Right renal cortex interstitium (tissue), 3 donors: ENCODE measurements around the gene GPR183. TPM values are rescaled to one million over a fixed set of nuclear protein-coding genes. Genes with fewer than 3 reads are reported as not detected.

Experiments used
- DNase-seq, 3 donors: peaks; one replicate each; pipeline ENCODE4 v3.0.0-alpha.2; 2013; ENCODE audit warnings: low read depth in 3 of 3, low spot score in 2 of 3
- polyA plus RNA-seq, 3 donors: library from polyadenylated mRNA; unstranded; fragments of 120-200 nt; gene quantifications; one replicate each; pipeline ENCODE4 v1.2.1, GENCODE V29; 2013; ENCODE audit not compliant: insufficient read length in 3 of 3

Gene GPR183
- polyA plus RNA-seq, 3 donors: 2.2 to 4.3 (median 2.6) TPM

DNA sequence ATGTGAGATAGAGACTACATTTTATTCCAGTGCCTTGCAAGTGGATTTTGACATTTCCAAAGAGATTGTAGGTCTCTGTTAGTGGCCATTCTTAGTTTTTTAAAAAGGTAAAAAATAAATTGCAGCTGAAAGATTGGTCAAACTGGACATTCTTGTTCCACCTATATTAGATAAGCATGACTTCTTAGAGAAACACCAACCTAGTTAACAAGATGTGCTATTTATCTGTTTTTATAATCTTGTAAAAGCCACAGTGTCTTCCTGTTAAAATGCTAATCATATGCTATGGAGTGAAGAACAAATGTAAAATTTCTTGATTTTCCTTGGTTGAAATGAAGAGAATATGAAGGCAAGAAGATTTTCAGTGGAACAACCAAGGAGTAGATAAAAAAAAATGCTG lies 33.4 kb upstream of the GPR183 start:
- DNase-seq: no peak

DNA sequence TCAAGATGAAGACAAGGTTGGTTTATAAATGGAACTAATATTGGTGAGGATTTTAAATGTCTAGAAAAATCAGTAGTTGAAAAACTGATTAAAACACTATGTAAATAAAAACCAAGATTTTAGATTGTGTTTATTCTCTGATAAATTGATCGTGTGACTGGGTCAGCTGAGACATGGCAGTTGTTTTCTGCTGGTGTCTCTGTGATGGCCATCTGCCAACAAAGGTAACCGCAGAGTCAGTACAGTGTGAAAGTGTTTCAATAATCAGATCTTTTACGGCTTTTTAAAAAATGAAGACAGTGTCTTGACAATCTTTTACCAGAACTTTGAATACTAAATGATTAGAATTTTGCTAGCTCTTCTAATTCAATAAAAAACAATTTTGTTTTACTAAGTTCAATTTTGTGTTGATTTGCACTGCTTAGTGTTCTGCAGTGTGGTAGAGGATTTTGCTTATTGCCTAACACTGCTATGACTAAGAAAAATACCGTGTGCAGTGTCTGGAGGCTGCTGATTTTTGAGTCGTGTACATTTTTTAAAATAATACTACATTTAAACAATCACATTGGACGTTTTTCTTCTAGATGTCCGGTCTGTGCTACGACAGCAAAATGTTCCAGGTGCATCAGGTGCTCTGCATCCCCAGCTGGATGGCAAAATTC lies 32.7 kb upstream of the GPR183 start:
- DNase-seq: no peak

DNA sequence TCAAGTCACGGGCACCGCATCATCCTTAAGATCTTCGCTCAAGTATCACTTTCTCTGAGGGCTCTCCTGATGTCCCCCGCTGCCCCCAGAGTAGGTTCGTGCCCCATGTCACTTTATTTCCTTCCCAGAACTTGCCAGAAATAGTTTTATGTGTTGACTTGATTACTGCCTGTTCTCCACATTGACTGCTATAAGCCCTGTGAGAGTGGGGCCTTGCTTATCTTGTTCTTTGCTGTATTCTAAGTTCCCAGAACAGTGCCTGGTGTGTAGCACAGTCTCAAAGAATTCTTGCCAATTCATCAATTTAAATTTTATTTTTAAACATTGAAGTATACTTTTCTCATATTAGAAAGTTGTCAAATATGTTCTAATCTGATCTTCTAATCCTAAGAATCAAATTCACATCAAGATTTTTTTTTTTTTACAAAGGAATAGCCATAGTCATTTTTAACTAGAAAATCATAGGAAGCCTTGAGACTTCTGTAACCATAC lies 32.1 kb upstream of the GPR183 start:
- DNase-seq: no peak

DNA sequence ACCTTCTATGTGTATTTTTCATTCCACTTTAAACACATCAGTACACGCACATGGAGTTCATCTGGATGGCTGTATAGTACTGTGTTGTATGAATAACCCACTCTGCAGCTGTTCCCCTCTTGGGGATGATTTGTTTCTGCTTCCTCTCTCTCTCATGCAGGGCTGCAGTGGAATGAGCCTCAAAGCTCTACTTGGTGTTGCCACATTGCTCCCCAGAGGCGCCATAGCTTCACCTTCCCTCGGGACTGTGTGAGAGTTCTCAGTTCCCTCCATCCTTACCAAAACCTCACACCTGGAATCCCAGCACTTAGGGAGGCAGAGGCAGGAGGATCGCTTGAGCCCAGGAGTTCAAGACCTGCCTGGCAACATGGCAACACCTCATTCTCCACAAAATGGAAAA lies 28.4 kb upstream of the GPR183 start:
- DNase-seq: no peak

DNA sequence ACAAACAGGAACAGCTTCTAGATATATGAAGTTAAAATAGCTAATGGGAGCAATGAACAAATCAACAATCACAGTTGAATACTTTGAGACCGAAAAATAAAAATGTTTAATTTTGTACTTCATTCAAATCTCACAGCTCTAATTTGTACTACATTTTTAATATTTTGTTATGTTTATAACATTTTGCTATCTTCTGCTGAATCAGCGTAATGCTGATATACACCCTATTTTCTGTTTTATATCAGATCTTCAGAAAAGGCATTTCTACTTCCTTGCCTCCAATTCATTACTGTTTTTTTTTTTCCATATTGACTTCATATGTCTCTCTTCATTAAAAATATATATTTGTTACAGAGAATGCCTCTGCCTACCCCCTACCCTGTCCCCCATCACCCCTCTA lies 27.9 kb upstream of the GPR183 start:
- DNase-seq: no peak

DNA sequence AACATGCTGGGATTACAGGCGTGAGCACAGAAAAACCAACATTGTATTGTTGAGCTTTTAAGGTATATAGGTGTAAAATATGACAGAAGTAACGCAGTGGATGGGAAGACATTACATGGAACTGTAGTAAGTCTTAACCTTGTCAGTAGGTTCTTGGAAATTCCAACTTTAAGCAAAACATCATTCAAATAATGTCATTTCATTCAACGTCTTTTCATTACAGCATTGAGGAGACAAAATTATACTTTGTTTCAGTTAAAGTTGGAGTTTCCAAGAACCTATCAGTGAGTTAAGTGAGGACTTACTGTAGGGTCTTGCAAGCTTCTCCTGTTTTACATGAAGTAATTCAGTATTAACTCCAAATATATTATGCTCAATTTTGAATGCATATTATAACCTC lies 27.0 kb upstream of the GPR183 start:
- DNase-seq: no peak

DNA sequence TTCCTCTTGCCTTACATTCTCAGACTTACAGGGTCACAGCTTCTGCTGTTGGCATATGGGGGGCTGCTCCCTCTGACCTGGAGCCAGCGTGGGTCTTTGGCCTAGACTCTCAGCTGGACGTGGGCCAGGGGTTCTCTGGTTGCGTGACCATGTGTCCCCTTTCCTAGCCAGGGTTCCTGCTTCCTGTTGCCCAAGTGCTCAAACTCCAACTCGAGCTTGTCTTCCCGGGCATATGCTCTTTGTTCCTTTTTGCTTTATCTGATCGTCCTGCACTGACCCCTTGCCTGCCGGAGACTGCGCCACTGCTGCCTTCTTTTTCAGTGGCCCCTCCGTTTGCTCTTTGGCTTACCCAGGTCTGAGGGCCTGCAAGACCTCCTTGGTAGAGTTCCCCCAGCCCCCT lies 25.3 kb upstream of the GPR183 start:
- DNase-seq: no peak

DNA sequence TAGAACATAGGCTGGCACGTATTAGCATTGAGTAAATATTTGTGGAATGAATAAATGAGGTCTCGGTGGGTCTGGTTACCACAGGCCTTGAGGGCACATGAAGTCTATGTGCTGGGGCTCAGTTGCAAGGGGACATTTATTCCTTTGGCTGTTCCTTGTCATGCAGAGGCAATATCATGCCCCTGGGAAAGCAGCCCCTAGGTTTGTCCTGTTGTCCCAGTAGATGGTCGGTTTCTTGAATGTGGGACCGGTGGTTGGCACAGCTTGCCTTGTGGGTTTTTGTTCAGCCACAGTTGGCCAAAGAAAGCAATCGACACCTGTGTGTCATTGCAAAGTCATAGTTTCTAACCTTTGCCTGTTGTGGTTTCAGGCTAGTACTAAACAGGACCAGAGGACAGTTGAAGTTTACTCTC lies 24.7 kb upstream of the GPR183 start:
- no peak for DNase-seq

DNA sequence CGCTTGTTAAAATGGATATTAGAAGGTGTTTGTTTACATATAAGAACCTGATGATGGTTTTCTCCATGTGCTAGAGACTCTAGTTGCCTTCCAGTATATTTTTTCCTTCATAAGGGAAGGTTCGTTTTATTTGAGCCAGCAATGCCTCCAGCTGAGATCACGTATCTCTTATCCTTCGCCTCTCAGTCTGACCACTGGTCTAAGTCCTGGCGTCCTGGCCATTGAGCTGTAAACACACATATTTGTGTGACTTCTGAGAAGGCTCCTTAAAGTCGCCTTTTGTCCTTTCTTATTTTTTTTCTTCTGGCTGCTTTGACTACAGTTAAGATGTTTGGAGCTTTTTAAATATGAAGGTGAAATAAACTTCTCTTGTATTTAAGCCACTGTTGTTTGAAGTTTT lies 23.7 kb upstream of the GPR183 start:
- no peak for DNase-seq

DNA sequence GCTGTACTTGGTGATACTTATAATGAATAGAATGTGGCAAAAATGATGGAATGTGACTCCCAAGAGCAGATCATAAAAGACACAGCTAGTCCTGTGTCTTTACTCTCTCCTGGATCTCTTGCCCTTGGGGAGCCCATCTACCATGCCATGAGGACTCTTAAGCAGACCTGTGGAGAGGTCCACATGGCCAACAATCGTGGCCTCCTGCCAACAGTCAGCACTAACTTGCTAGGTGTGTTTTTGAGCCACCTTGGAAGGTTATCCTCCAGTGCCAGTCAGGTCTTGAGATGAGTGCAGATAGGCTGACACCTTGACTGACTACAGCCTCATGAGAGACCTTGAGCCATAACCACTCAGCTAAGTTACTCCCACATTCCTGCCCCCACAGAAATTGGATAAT lies 22.3 kb upstream of the GPR183 start:
- DNase-seq: no peak

DNA sequence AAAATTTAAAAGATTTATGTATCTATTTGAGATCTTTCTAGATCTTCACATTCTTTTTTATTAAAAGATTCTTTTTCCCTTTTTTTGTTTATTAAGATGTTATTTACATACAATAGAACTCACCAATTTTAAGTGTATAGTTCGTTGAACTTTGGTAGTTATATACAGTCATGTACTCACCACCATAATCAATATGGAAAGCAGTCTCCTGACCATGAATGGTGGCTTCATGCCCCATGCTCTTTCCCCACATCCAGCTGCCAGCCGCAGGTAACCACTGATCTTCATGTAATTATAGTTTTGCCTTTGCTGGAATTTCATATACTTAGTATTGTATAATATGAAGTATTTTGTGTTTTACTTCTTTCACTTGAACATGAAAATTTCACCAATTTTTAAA lies 20.6 kb upstream of the GPR183 start:
- DNase-seq: no peak

DNA sequence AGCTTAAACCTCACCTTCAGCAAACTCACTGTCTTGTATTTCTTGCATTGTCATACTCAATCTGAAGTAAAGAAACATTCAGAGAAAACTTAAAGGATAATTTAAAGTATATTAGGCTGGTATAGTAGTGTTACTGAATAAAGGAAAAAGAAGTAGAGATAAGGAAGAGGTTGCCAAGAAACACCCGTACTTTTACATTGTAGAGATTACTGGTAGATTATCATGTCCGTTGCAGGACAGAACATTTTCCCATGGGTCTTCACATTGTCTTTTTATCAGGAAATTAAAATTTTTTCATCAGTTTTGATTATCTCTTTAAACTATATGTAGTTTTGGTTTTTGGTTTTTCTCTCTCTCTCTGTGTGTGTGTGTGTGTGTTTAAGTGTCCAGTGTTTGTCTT lies 19.9 kb upstream of the GPR183 start:
- DNase-seq: no peak

DNA sequence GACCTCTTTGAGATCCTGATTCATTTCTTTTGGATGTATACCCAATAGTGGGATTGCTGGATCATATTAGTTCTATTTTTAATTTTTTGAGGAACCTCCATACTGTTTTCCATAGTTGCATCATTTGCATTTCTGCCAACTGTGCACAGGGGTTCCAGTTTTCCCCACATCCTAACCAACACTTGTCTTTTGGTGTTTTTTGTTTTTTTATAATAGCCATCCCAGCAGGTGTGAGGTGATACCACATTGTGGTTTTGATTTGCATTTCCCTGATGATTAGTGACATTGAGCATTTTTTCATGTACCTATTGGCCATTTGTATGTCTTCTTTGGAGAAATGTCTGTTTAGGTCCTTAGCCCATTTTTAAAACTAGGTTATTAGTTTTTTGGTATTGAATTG lies 18.8 kb upstream of the GPR183 start:
- DNase-seq: no peak

DNA sequence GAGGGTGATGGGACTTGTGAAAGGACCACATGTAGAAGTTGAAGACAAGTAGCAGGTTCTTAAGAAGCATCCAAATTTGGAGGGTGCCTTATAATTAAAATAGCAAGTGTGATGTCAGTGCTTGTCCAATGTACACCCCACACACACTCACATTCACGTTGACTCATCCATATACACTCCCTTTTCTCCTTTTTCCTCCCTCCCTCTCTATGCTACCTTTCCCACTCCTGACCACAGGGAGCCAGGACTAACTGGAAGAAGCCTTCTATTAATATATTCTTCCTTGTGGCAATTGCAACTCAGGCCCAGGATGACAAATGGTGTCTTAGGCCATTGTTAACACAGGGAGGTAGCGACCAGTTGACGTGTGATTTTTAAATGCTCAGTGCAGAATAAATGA lies 16.3 kb upstream of the GPR183 start:
- DNase-seq: no peak

DNA sequence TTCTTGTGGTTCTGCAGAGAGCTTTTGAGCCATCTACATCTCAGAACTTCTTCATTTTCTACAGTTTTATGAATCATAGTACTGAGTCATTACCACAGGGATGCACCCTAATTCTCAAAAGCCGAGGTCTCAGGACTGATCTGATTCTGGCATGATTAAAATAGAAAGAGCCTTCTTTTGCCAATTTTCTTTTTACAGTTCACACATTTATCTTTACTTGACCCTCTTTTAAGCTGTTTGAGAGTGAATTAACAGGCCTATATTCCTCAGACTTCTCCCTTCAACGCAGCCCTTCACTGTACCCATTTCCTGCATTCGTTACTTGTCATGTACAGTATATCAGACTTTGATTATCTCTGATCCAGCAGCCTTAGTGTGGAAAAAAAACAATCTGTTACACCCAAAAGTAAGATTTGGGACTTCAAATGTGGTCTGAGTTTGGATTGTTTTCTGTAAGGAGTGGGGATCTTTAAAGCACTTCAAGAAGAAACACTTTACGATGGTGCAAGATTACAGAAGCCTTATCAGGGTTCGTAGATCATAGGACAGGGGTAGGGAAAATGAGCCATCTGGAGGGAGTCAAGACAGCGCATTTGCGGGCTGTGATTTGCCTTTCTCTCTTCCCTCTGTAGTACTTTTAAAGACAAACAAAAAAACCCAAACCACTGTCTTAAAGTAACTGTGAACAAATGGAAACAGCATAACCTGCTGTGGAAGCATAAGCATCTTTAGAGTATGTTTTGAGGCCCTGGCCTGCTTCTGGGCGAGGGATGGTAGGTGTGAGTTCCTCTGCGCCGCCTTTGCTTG lies 15.3 kb upstream of the GPR183 start:
- no peak for DNase-seq

DNA sequence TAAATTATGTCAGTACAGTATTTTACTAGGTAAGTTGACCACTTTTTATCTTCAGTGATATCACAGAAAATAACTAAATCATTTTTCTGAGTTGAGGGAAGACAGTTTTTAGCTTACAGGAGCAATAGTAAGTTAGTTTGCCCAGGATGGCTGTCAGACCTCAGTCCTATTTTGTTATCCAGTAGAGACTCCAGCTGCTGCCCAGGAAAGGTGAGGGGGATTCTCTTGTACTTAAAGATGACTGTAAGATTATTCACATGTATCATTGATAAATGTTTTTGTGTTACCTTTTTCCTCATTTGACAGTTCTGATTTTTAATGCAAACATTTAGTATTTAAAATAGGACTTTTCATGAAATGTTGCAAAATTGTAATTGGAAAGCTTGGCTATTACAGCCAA lies 14.5 kb upstream of the GPR183 start:
- DNase-seq: no peak

DNA sequence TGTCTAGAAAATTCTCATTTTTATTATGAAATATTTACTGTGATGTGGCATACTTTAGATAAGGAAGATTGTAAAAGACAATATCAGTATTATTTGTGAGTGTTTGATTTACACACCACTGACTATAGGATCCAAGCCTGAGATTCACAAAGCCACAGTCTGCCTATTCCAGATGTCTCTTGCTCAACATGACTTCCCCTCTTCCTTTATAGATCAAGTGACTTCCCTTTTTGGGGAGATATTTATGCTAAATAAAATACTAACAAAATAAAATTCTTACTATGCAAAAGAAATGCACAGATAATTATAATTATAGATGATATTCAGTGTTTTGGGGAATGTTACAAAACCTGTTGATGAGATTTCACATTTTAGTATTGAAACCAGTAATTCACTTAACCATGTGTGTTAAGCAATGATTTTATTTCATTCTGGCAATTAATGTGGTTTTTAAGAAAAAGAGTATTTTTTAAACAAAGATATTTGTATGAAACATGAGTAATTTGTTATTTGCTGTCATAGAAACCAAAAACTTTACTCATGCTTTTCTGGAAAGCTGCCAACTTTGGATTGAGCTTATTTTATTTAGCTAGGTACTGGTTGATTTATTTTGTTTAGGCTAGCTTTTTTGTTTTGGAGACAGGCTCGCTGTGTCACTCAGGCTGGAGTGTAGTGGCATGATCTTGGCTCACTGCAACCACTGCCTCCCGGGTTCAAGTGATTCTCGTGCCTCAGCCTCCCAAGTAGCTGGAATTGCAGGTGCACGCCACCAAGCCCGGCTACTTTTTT lies 13.7 kb upstream of the GPR183 start:
- DNase-seq: no peak

DNA sequence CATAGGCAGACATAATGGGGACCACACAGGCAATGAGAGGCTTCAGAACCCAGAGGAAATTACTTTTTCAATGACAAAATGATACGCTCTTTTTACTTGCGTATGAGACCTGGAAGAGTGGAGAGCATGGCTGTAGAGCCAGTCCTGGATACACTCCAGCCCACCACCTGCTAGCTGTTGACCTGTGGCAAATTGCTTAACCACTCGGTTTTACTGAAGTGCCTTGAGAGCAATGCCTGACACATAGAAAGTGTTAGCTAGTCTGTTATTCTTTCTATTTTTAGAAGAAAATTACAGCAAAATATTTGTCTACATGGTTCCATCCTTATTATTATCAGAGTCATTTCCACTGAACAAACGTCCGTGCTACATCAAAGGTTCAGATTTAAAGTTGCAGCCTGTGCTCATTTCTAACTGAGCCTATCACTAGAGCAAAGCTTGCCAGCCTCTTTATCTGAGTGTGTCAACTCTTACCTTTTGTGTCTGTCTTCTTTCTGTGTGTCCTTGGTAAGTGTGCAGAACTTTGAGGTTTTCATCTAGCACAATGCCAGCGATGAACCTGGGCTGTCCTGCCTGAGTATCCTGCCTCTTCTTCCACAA lies 9.6 kb upstream of the GPR183 start:
- no peak for DNase-seq

DNA sequence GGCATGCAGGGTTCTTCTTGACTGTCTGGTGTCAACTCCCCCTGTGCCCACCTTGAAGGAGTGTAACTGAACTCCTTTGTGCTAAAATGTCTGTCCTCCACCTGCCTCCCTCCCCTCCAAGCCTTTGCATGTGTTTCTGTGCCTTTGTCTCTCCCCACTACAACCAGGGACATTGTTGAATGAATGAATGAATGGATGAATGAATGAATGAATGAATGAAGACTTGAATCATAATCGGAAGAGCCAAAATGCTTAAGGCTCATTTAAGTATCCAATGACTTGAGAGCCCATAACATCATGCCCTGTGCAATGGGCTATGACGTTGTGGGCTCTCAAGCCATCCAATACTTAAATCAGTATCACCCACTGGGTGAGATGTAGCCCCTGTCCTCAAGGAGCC lies 9.0 kb upstream of the GPR183 start:
- DNase-seq: no peak

DNA sequence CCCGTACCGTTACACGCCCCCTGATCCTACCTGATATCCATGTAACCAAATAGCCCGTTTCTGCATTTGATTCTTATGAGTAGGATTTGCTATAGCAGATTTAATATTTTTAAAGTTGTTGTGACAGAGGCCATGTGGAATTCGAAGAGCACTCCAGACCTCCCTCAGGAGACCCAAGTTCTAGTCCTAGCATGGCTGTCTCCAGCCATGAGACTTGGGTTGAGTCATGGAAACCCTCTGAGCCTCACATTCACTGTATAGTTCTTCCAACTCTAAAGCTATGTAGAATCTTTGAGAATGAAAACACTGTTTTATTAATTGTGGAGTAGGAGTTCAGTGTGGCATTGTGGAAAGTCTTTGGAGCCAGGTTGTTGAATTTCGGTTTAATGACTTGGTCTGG lies 8.0 kb upstream of the GPR183 start:
- no peak for DNase-seq

DNA sequence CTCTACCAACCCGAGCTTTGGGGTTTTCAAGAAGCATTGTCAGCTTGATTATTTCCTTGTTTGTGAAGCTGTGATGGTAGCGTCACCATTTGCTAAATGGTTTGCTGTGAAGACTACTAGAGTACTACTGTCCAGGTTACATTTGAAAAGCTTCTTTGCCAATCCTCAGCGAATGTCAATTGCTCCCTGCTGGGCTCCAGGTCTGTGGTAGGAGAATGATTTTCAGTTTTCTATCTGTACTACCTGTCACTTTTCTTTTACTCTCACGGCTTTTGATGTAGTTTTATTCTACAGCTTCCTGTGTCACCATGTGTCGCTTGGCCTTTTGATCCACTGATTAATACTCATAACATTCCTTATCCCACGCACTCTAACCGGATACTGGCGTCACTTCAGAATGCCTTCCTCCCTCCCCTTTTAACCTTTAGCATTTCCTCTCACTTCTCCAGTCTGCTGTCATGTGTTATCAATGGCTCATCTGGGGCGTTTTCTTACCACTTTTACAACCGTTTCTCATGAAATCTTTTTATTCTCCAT lies 7.5 kb upstream of the GPR183 start:
- DNase-seq: no peak
